ENCODE measurements around the gene KDM3A. TPM values are rescaled to one million over a fixed set of nuclear protein-coding genes. Genes with fewer than 3 reads are reported as not detected.

KDM3A gene
- total and polyA plus RNA-seq, 2 of the 8 experiments (the other 6 are each of a cell fraction or from before 2014, with no cell fraction given) = 15.8 to 29.2 TPM

DNA sequence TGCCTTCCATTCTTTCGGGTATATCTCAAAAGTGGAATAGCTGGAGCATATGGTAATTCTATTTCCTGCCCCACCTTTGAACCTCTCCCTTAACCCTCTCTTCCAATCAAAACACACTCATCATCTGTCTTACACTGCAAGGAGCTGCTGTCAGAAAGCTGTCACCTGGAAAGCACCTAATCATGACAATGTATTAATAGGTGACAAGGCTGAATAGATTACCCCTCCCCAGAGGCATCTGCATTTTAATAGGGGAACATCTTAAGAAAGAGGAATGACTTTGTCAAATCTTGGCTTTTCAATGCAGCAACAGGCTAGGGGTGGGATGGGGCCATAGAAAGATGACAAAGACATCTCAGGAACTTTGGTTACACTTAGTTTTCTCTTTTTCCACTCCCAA, 80.8 kb downstream of the KDM3A start:
- Histone ChIP-seq H3K23ac (ENCODE audit: insufficient read length) (no peak overlapping the region), H2BK15ac (ENCODE audit: low read length) (no peak overlapping the region), H3K9ac (replicated peaks in 1 of 4; ENCODE audit: extremely low read depth in 1 of 4, low read depth in 3 of 4, low read length in 3 of 4) (no peak overlapping the region), H4K91ac (replicated peaks; ENCODE audit: insufficient read length, low read length) (no peak overlapping the region), H3K79me1 (ENCODE audit: low read depth, low read length) (no peaks in the 10 kb centered on the region), H3K4me1 (replicated peaks in 1 of 4; ENCODE audit: control insufficient read depth in 3 of 4, insufficient read depth in 4 of 4, low read length in 3 of 4) (no peaks in the 10 kb centered on the region), H3K23me2 (ENCODE audit: low read depth, low read length) (no peaks in the 10 kb centered on the region), H4K8ac (ENCODE audit: extremely low read depth, insufficient read depth, low read length) (no peak overlapping the region), H3K9me3 (ENCODE audit: insufficient read depth in 2 of 2, low read depth in 1 of 2, low read length in 1 of 2) (0 out of 4 replicates have a peak, but pooled peaks cover 0 to 9% of the 10 kb centered on the region in 2 experiments), H3K4me3 (ENCODE audit: extremely low read depth in 1 of 4, insufficient read depth in 2 of 4, low read depth in 3 of 4, low read length in 4 of 4) (no peak overlapping the region), H2BK5ac (ENCODE audit: low read depth, low read length) (no peak overlapping the region), H3K18ac (ENCODE audit: extremely low read depth, low read length) (no peak overlapping the region), H3K27ac (ENCODE audit: low read depth, low read length) (no peak overlapping the region), H3K4ac (replicated peaks; ENCODE audit: insufficient read length, low read depth, low read length) (no peak overlapping the region), H3K56ac (replicated peaks; ENCODE audit: insufficient read length, low read depth, low read length) (no peak overlapping the region), H3K27me3 (replicated peaks in 1 of 4; ENCODE audit: control insufficient read depth in 3 of 4, extremely low read depth in 1 of 4, insufficient read depth in 3 of 4, low read length in 3 of 4) (no peaks in the 10 kb centered on the region), H3K36me3 (ENCODE audit: control insufficient read depth in 2 of 4, insufficient read depth in 4 of 4, low read length in 3 of 4) (no peaks in the 10 kb centered on the region; a peak in 2 of 8 replicates), H2BK12ac (ENCODE audit: low read depth, low read length) (no peak overlapping the region), H2BK20ac (ENCODE audit: low read length) (no peak overlapping the region), H2AFZ (ENCODE audit: low read length) (no peak overlapping the region), H4K20me1 (replicated peaks in 1 of 2; ENCODE audit: control insufficient read depth in 1 of 2, insufficient read depth in 2 of 2, low read length in 2 of 2) (no peaks in the 10 kb centered on the region), H2AK5ac (ENCODE audit: low read depth, low read length) (no peak overlapping the region), H3K79me2 (ENCODE audit: control insufficient read depth in 1 of 2, insufficient read depth in 2 of 2, low read length in 2 of 2) (no peaks in the 10 kb centered on the region), H4K5ac (ENCODE audit: insufficient read length, low read depth, low read length) (no peak overlapping the region), H3K4me2 (ENCODE audit: insufficient read depth in 1 of 2, low read depth in 2 of 2, low read length in 2 of 2) (no peak overlapping the region), H2BK120ac (replicated peaks; ENCODE audit: low read depth, low read length) (no peak overlapping the region), H3K14ac (ENCODE audit: insufficient read length) (no peak overlapping the region)
- POLR2A ChIA-PET (ENCODE audit: partially characterized antibody) = no interaction called here
- CTCF ChIA-PET (ENCODE audit: partially characterized antibody) = no interaction called here
- FAIRE-seq (no peak), DNase-seq (ENCODE audit: low read depth in 1 of 2, low spot score in 2 of 2) (no peak)
- WGBS, 2 experiments (ENCODE audit: extremely low coverage in 1 of 2, insufficient coverage in 1 of 2, insufficient read length in 1 of 2, insufficient replicate concordance in 2 of 2, low coverage in 1 of 2, low lambda C conversion rate in 2 of 2, missing lambda C conversion rate in 1 of 2) = 87% methylated on average over 1 of the region's 1 CpG; no CpG with 5 or more reads in 1 of the 2 experiments
- TF ChIP-seq JUND (IDR thresholded peaks at IDR 0.05; ENCODE audit: low read length) (no peak), MAFK (IDR thresholded peaks at IDR 0.05; ENCODE audit: low read depth, low read length) (no peak)
